Panc1 (cell line): ENCODE measurements around the gene CACFD1.

ENCODE experiments used
- POLR2AphosphoS5 ChIP-seq: IDR thresholded peaks from 2 replicates; pipeline ENCODE4 v1.6.1; 2012; ENCODE audit warnings: mild to moderate bottlenecking, low read depth, low read length, moderate library complexity
- SIN3A ChIP-seq: IDR thresholded peaks from 2 replicates; pipeline ENCODE4 v1.6.1; 2012; ENCODE audit warnings: low read depth, mild to moderate bottlenecking, low read length, moderate library complexity, borderline replicate concordance; ENCODE audit not compliant: insufficient read depth
- TCF7L2 ChIP-seq: IDR thresholded peaks from 2 replicates; pipeline ENCODE4 v1.6.1; 2011; ENCODE audit warnings: mild to moderate bottlenecking, low read depth, low read length, inconsistent platforms
- TF ChIP-seq, protein P1 (sequence below): fragments of 450-650 bp; IDR thresholded peaks from 2 replicates; pipeline ENCODE4 v1.5.1; 2017; ENCODE audit warnings: mild to moderate bottlenecking

GRCh38 chr9:133516961-133517350, 57.2 kb downstream of the CACFD1 start:
- TF ChIP-seq, protein P1, sequence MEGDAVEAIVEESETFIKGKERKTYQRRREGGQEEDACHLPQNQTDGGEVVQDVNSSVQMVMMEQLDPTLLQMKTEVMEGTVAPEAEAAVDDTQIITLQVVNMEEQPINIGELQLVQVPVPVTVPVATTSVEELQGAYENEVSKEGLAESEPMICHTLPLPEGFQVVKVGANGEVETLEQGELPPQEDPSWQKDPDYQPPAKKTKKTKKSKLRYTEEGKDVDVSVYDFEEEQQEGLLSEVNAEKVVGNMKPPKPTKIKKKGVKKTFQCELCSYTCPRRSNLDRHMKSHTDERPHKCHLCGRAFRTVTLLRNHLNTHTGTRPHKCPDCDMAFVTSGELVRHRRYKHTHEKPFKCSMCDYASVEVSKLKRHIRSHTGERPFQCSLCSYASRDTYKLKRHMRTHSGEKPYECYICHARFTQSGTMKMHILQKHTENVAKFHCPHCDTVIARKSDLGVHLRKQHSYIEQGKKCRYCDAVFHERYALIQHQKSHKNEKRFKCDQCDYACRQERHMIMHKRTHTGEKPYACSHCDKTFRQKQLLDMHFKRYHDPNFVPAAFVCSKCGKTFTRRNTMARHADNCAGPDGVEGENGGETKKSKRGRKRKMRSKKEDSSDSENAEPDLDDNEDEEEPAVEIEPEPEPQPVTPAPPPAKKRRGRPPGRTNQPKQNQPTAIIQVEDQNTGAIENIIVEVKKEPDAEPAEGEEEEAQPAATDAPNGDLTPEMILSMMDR, result no peak
- TF ChIP-seq POLR2AphosphoS5, result no peak
- TF ChIP-seq TCF7L2, result no peak
- no peak for TF ChIP-seq SIN3A
